Testis (tissue), 2 donors: ENCODE data around the gene PRKN.

Experiments used
- POLR2A ChIP-seq: fragments of 450-650 bp; IDR thresholded peaks from one replicate; pipeline ENCODE4 v1.6.1; 2017; ENCODE audit warnings: antibody characterized with exemption, mild to moderate bottlenecking, moderate library complexity
- TF ChIP-seq, protein P1 (sequence below), 3 experiments: fragments of 450-650 bp in 2 of 3; fragments of 200-600 bp in 1 of 3; sonication (generic) in 1 of 3; IDR thresholded peaks; one replicate each; pipeline ENCODE4 v1.5.1; 2016 to 2019; ENCODE audit warnings: antibody characterized with exemption in 3 of 3, mild to moderate bottlenecking in 2 of 3, moderate library complexity in 1 of 3

DNA sequence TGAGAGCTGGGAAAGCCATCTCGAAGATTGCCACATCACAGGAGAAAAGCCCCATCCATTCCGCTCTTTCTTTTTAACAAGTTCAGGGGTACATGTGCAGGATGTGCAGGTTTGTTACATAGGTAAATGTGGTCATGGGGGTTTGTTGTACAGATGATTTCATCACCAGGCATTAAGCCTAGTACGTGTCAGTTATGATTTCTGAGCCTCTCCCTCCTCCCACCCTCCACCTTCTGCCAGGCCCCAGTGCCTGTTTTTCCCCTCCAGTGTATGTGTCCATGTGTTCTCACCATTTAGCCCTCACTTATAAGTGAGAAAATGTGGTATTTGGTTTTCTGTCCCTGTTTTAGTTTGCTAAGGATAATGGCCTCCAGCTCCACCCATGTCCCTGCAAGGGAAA lies 887.2 kb downstream of the PRKN start:
- TF ChIP-seq, protein P1, sequence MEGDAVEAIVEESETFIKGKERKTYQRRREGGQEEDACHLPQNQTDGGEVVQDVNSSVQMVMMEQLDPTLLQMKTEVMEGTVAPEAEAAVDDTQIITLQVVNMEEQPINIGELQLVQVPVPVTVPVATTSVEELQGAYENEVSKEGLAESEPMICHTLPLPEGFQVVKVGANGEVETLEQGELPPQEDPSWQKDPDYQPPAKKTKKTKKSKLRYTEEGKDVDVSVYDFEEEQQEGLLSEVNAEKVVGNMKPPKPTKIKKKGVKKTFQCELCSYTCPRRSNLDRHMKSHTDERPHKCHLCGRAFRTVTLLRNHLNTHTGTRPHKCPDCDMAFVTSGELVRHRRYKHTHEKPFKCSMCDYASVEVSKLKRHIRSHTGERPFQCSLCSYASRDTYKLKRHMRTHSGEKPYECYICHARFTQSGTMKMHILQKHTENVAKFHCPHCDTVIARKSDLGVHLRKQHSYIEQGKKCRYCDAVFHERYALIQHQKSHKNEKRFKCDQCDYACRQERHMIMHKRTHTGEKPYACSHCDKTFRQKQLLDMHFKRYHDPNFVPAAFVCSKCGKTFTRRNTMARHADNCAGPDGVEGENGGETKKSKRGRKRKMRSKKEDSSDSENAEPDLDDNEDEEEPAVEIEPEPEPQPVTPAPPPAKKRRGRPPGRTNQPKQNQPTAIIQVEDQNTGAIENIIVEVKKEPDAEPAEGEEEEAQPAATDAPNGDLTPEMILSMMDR (IDR thresholded peaks at IDR 0.05): no peak
- TF ChIP-seq POLR2A: no peak
